Measurements from ENCODE around the gene TRA2B. TPM values are rescaled to one million over a fixed set of nuclear protein-coding genes. Genes with fewer than 3 reads are reported as not detected.

The TRA2B gene
- total RNA-seq, 1 donor from 2014 or later: 132 TPM

- TF ChIP-seq, protein P1, sequence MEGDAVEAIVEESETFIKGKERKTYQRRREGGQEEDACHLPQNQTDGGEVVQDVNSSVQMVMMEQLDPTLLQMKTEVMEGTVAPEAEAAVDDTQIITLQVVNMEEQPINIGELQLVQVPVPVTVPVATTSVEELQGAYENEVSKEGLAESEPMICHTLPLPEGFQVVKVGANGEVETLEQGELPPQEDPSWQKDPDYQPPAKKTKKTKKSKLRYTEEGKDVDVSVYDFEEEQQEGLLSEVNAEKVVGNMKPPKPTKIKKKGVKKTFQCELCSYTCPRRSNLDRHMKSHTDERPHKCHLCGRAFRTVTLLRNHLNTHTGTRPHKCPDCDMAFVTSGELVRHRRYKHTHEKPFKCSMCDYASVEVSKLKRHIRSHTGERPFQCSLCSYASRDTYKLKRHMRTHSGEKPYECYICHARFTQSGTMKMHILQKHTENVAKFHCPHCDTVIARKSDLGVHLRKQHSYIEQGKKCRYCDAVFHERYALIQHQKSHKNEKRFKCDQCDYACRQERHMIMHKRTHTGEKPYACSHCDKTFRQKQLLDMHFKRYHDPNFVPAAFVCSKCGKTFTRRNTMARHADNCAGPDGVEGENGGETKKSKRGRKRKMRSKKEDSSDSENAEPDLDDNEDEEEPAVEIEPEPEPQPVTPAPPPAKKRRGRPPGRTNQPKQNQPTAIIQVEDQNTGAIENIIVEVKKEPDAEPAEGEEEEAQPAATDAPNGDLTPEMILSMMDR (IDR thresholded peaks at IDR 0.05; ENCODE audit: unreplicated experiment): no peak
- peaks cover 82% of the 10 kb centered on the region for H3K4me1 Mint-ChIP-seq (ENCODE audit: unreplicated experiment)
- H3K27me3 Mint-ChIP-seq (ENCODE audit: unreplicated experiment): peaks cover 2% of the 10 kb centered on the region
- peak overlapping the region; percentile 76 for H3K4me3 Mint-ChIP-seq (ENCODE audit: unreplicated experiment)
- DNase-seq (ENCODE audit: low spot score): no peak
- H3K27ac Mint-ChIP-seq (ENCODE audit: unreplicated experiment): peak overlapping the region; percentile 24
- H3K9me3 Mint-ChIP-seq (ENCODE audit: unreplicated experiment): no peaks in the 10 kb centered on the region
- peaks cover 18% of the 10 kb centered on the region for H3K36me3 Mint-ChIP-seq (ENCODE audit: low read depth, unreplicated experiment)
Measured at GRCh38 chr3:185930393-185931107, 7.3 kb downstream of the TRA2B start.

DNA sequence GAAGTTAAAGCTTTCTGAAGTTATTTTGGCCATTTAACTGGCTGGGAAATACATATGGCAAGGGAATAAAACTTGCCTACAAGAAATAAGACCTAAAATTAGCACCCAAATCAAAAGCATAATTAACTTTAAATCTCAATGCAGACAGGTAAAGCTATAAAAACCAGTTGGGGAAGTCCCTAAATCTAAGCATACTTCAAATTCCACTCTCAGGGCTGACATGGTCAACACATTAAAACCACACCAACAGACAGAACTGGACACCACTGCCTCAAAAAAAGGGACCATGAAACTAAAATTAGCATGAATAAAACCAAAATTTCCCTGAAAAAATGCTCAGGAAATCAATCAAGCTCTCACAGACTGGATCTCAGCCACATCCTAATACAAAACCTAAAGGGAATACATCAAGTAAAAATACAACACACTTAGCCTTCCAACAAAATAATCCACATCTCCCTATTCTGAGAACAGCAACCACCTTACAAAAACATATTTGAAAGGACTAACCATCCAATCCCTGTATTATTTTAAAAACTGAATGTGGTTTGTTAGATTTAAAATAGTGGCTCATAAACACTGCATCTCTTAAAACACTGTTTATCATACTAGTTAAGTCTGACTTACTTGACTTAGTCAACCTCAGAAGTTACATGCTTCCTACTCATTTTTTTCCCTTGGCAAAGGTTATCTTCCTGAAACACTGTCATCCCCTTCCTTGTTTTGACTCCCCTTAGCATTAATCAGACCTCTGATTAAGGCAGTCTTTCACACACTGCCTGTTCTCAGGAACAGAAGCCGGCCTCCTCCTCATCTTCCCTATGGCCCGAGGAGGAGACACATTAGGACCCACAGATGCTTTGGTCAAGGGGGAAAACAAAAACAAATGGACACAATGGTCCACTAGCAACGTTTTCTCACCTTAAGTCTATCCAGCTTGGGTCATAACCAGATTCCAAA, 8.3 kb downstream of the TRA2B start:
- H3K9me3 Mint-ChIP-seq (ENCODE audit: unreplicated experiment): no peaks in the 10 kb centered on the region
- peak overlapping the region; percentile 72 for H3K27ac Mint-ChIP-seq (ENCODE audit: unreplicated experiment)
- no peak for DNase-seq (ENCODE audit: low spot score)
- peaks cover 28% of the 10 kb centered on the region for H3K36me3 Mint-ChIP-seq (ENCODE audit: low read depth, unreplicated experiment)
- peaks cover 4% of the 10 kb centered on the region for H3K27me3 Mint-ChIP-seq (ENCODE audit: unreplicated experiment)
- TF ChIP-seq, protein P1 (IDR thresholded peaks at IDR 0.05; ENCODE audit: unreplicated experiment): no peak
- peaks cover 76% of the 10 kb centered on the region for H3K4me1 Mint-ChIP-seq (ENCODE audit: unreplicated experiment)
- peak overlapping the region; percentile 18 for H3K4me3 Mint-ChIP-seq (ENCODE audit: unreplicated experiment)

DNA sequence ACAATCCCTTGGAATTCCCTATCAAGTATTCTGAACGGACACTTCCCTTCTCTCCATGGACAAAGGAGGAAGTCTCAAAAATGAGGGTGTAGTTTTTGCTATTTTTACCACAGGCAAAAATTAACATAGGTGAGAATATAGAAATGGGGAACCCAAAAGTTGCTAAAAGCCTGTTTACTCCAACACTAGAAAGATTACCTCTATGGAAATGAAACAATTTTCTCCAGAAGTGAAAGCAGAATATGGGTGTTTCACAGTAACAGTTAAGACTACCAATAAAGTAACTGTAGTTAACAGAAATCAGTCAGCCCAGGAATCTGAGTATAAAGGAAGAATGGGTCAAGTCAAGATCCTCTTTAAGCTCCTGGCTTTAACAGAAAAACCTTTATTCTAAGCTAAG, 9.3 kb downstream of the TRA2B start:
- Mint-ChIP-seq H3K36me3 (ENCODE audit: low read depth, unreplicated experiment) (peaks cover 32% of the 10 kb centered on the region), H3K4me1 (ENCODE audit: unreplicated experiment) (peaks cover 69% of the 10 kb centered on the region), H3K9me3 (ENCODE audit: unreplicated experiment) (no peaks in the 10 kb centered on the region)

DNA sequence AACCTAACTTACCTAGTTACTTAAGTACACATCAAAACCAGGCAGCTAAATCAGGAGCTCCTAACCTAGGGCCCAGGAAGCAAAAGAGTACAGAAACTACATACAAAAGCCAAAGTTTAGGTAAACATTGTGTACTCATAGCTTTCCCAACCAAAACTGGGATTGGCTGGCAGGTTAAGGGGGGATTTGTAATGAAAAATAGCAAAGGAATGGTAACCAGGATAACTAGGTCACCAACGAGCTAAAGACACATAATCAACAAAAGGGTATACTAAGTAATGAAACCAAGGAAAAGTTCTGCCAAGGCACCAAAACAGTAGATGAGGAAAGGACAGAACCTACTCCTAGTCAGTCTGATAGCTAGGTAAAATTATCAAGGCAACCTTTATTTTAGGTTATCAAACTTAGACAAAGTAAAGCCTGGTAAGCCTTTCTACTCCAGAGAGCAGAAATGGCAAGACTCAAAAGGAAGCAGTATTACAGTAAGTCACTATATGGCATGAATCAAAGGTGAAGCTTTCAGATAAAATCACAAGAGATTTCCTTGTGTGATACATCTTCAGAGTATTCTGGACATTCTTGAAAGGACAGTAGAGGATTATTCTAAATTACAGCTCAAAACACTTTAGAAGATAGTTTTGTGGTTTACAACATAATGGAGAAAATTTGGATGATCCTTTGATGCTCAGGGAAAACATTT, 10.2 kb downstream of the TRA2B start:
- Mint-ChIP-seq H3K36me3 (ENCODE audit: low read depth, unreplicated experiment) (peaks cover 39% of the 10 kb centered on the region), H3K4me3 (ENCODE audit: unreplicated experiment) (no peak overlapping the region), H3K27me3 (ENCODE audit: unreplicated experiment) (peaks cover 7% of the 10 kb centered on the region), H3K27ac (ENCODE audit: unreplicated experiment) (peak overlapping the region; percentile 65), H3K9me3 (ENCODE audit: unreplicated experiment) (no peaks in the 10 kb centered on the region), H3K4me1 (ENCODE audit: unreplicated experiment) (peaks cover 63% of the 10 kb centered on the region)
- DNase-seq (ENCODE audit: low spot score): no peak
- TF ChIP-seq, protein P1 (IDR thresholded peaks at IDR 0.05; ENCODE audit: unreplicated experiment): no peak

More for the DNA sequence above, 9.3 kb downstream of the TRA2B start:
- TF ChIP-seq, protein P1 (IDR thresholded peaks at IDR 0.05; ENCODE audit: unreplicated experiment): no peak
- Mint-ChIP-seq H3K4me3 (ENCODE audit: unreplicated experiment) (no peak overlapping the region), H3K27me3 (ENCODE audit: unreplicated experiment) (peaks cover 7% of the 10 kb centered on the region), H3K27ac (ENCODE audit: unreplicated experiment) (peak overlapping the region; percentile 72)
- no peak for DNase-seq (ENCODE audit: low spot score)

Measured in endothelial cell (in vitro differentiated cells).